Upper lobe of right lung (tissue), 1 donor: ENCODE measurements around the gene BCOR. TPM values are rescaled to one million over a fixed set of nuclear protein-coding genes. Genes with fewer than 3 reads are reported as not detected.

Experiments
- ATAC-seq: fragments of 200-7000 bp; cut with Tn5 transposase; one replicate; pipeline ENCODE4 v1.9.1; 2020; ENCODE audit warnings: mild to moderate bottlenecking, moderate library complexity
- DNase-seq: peaks from one replicate; pipeline ENCODE4 v3.0.0-alpha.2; 2020
- H3K27ac ChIP-seq: fragments of 200-600 bp; one replicate; pipeline ENCODE4 v1.8.0; 2022
- H3K27me3 ChIP-seq: fragments of 200-600 bp; one replicate; pipeline ENCODE4 v1.8.0; 2022; ENCODE audit warnings: mild to moderate bottlenecking
- H3K36me3 ChIP-seq: fragments of 200-600 bp; one replicate; pipeline ENCODE4 v1.8.0; 2022
- H3K4me1 ChIP-seq: fragments of 200-600 bp; one replicate; pipeline ENCODE4 v1.8.0; 2022
- H3K4me3 ChIP-seq: fragments of 200-600 bp; one replicate; pipeline ENCODE4 v1.8.0; 2022; ENCODE audit warnings: mild to moderate bottlenecking
- H3K9me3 ChIP-seq: fragments of 200-600 bp; one replicate; pipeline ENCODE4 v1.8.0; 2022
- intact Hi-C: fragments of 100-400 bp; cut with DNase I; formaldehyde crosslinking; loops from one replicate; pipeline ENCODE4 v1.11.0; 2022
- total RNA-seq: library from RNA; stranded (reverse); fragmentation: NEBNext Ultra II Directional; extraction: Animal tissue kit (Norgen Biotek cat#: 25700); gene quantifications from one replicate; pipeline ENCODE4 v1.2.1, GENCODE V29; 2021
- TF ChIP-seq, protein P1 (sequence below): fragments of 200-600 bp; IDR thresholded peaks from one replicate; pipeline ENCODE4 v1.8.0; 2022; ENCODE audit warnings: antibody characterized with exemption
- donor health status: DM: no; HTN: yes; CAD: no; lungs with severe emphysema.

Gene BCOR
- total RNA-seq, 1 donor from 2014 or later = 26.1 TPM

DNA sequence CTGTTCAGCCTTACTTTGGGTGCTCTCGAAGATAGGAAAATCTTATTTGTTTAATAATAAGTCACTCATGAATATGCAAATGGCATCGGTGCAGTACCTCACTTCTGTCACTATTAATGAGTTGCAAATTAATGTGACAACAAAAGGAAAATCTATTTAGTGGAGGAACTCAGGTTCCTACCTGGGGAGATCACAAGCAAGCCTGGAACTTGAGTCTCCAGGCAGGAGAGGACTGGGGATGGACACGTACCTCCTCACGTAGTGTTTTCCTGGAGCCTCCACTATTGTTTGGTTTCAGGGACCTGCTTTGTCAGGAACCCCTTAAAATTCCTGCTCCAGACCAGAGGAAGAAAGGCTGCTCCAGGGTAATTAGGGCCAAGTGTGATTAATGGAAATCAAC, 82.1 kb downstream of the BCOR start:
- Histone ChIP-seq H3K4me3 (no peak overlapping the region), H3K27me3 (no peaks in the 10 kb centered on the region), H3K9me3 (no peaks in the 10 kb centered on the region), H3K27ac (no peak overlapping the region), H3K4me1 (peaks cover 13% of the 10 kb centered on the region), H3K36me3 (no peaks in the 10 kb centered on the region)
- ATAC-seq (no peak), DNase-seq (no peak)
- TF ChIP-seq, protein P1, sequence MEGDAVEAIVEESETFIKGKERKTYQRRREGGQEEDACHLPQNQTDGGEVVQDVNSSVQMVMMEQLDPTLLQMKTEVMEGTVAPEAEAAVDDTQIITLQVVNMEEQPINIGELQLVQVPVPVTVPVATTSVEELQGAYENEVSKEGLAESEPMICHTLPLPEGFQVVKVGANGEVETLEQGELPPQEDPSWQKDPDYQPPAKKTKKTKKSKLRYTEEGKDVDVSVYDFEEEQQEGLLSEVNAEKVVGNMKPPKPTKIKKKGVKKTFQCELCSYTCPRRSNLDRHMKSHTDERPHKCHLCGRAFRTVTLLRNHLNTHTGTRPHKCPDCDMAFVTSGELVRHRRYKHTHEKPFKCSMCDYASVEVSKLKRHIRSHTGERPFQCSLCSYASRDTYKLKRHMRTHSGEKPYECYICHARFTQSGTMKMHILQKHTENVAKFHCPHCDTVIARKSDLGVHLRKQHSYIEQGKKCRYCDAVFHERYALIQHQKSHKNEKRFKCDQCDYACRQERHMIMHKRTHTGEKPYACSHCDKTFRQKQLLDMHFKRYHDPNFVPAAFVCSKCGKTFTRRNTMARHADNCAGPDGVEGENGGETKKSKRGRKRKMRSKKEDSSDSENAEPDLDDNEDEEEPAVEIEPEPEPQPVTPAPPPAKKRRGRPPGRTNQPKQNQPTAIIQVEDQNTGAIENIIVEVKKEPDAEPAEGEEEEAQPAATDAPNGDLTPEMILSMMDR = no peak
- intact Hi-C loops = no loop called here

DNA sequence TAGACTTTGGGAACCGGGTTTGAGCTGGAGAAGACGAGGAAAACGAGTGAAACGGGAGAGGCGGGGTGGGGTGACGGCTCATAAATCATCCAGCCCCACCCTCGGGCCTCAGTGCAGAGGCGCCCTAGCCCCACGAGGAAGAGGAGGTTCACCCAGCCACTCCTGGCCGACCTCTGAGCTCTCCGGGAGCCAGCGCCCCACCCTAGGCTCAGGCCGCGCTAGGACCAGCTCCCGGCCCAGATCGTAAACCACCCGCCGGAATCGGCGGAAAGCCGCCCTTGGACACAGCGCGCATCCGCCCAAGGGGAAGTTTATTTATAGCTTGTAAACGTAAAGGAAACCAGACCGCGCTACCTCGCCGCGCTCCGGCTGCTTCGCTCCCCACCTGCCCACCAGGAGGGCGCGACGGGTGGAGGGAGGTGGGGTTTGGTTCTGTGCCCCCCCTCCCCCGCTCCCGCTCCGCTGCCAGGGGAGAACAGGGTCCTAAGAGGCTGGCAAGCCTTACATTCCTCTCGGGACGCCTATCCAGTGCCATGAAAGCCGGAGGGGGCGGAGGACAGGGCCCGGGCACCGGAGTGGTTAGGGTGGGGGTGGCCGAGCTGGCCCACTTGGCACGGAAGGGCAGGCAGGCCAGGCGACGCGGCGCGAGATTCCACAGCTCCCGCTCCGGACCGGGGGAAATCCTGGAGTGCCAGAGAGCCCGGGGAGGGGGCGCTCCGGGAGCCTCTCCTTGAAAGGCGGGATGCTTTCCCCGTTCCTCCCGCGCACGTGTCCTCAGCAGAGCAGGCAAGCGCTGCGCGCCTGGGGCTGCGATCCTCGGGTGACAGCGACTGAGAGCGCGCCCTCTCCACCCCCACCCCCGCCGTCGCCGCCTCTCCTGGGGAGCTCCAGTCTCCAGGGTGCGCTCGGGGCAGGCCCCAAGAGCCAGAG, 84.2 kb downstream of the BCOR start:
- ATAC-seq (peak; percentile 57), DNase-seq (peak; percentile 76)
- Histone ChIP-seq H3K27me3 (no peaks in the 10 kb centered on the region), H3K36me3 (no peaks in the 10 kb centered on the region), H3K9me3 (no peaks in the 10 kb centered on the region), H3K4me1 (peaks cover 13% of the 10 kb centered on the region), H3K4me3 (peak overlapping the region; percentile 52), H3K27ac (peak overlapping the region; percentile 84)
- intact Hi-C loops = no loop called here
- TF ChIP-seq, protein P1 = no peak

DNA sequence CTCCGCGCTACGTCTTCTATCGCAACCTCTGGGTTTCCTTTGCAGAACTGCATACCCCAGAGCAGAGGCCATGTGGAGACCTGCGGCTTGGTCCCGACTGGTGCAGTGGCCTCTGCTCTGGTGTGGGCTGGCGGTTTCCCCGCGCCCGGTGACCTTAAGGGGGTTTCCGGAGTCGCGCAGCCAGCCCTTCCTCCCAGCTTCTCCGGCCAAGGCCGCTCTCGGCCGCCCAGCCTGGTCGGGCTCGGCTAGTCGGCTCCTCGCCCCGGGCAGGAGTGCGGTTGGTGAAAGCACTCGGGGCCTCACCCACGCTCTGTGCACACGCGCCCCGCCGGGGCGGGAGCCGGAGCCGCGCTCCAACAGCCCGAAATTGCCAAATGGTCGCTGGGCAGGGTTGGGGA, 84.9 kb downstream of the BCOR start:
- no peaks in the 10 kb centered on the region for H3K27me3 ChIP-seq
- H3K9me3 ChIP-seq = no peaks in the 10 kb centered on the region
- H3K36me3 ChIP-seq = no peaks in the 10 kb centered on the region
- TF ChIP-seq, protein P1 = no peak
- intact Hi-C loops = no loop called here
- peak; percentile 76 for DNase-seq
- H3K4me3 ChIP-seq = peak overlapping the region; percentile 52
- peak overlapping the region; percentile 84 for H3K27ac ChIP-seq
- H3K4me1 ChIP-seq = peaks cover 13% of the 10 kb centered on the region
- ATAC-seq = peak; percentile 54

DNA sequence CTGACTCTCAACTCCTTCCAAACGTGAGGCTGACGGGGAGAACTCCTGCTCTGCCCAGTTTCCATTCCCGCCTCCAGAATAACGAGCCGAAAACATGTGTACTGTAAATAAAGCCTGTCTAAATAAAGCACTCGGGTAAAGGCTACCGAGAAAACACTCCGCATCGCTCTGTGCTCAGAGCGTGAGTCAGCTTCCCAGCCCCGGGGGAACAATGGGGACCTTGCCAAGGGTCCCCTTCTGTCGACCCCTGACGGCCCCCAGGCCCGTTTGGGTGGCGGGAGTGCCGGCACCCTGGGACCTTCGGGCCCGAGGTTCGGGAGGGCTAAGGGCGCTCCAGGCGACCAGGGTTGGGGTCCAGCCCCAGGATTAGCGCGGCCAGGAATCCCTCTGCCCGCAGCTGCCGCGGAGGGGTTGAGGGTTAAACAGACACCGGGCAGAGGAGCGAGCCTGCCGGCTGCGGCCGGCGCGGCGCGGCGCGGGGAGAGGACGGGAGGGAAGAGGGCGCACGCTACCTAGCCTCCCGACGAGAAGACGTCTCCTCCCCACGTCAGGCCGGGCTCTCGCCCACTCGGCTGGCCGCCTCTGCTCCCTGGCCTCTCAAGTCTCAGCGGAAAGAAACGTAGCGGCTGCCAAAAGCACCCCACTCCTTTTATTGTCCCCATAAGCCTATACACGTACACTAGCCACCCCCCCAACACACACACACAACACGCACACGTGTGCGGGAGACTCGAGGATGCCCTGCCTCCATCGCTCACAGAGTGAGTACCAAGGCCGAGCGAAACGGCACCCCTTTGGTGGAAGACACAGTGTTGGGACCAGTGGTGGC, 85.5 kb downstream of the BCOR start:
- DNase-seq = peak; percentile 65
- no peaks in the 10 kb centered on the region for H3K36me3 ChIP-seq
- peak overlapping the region; percentile 84 for H3K27ac ChIP-seq
- no peaks in the 10 kb centered on the region for H3K9me3 ChIP-seq
- ATAC-seq = no peak
- intact Hi-C loops = no loop called here
- H3K4me1 ChIP-seq = peaks cover 13% of the 10 kb centered on the region
- H3K4me3 ChIP-seq = peak overlapping the region; percentile 52
- no peaks in the 10 kb centered on the region for H3K27me3 ChIP-seq
- TF ChIP-seq, protein P1 = no peak

DNA sequence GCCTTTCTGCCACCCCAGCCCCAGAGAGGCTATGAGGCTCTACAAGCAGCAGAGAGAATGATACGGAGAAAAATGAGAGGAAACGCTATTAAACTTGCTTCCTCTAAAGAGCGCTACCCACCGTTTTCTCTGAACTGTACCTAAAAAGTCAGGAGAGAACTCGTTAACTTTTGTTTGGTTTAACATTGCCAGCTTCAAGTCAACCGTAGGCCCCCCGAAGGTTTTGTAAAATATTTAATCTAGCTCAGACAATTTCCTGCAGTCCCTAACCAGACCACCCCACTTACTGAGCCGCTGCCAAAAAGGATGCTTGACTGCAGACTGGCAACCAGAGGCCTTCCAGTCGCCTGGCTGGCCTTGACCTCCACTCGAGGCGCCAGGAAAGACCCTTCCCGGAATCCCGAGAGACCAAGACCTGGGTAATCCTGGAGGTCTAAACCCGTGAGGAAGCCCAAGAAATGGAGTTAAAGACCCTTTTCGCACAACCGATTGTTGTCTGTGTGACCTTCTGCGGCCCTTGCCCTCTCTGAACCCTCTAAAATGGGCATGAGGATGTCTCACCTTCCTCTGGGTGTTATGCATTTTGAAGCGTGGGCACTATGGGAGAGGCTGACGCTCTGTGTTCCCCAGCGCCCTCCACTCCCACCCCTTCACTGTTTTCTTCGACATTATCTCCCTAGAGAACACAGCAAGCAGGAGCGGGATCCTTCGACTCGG, 86.3 kb downstream of the BCOR start:
- H3K36me3 ChIP-seq = no peaks in the 10 kb centered on the region
- ATAC-seq (no peak), DNase-seq (no peak)
- peaks cover 13% of the 10 kb centered on the region for H3K4me1 ChIP-seq
- H3K9me3 ChIP-seq = no peaks in the 10 kb centered on the region
- intact Hi-C loops = no loop called here
- no peaks in the 10 kb centered on the region for H3K27me3 ChIP-seq
- TF ChIP-seq, protein P1 = no peak
- peak overlapping the region; percentile 84 for H3K27ac ChIP-seq
- H3K4me3 ChIP-seq = no peak overlapping the region
